Posterior cingulate gyrus (tissue), 11 donors: Measurements from ENCODE around the gene SRSF3.
A peak's percentile ranks its signal among the peaks of the same experiment; 100 is the strongest.

Experiments used
- DNase-seq, 10 donors: peaks; one replicate each; pipeline versions ENCODE4 v3.0.0 to v3.0.0-alpha.2; 2020 to 2021; ENCODE audit warnings: mixed read lengths in 3 of 10
- intact Hi-C: fragments of 100-400 bp; cut with DNase I; formaldehyde crosslinking; loops from one replicate; pipeline ENCODE4 v1.15.1; 2023

SRSF3 gene

GRCh38 chr6:36616893-36617521 lies 22.8 kb downstream of the SRSF3 start:
- intact Hi-C loops, result loop anchor here (10.0 kb wide), 1 partner anchor 238 kb away; no protein-coding TSS in a partner anchor

GRCh38 chr6:36618366-36619355 lies 24.5 kb downstream of the SRSF3 start:
- intact Hi-C loops, result loop anchor here (10.0 kb wide), 1 partner anchor 236 kb away; no protein-coding TSS in a partner anchor

More at GRCh38 chr6:36616893-36617521, 22.8 kb downstream of the SRSF3 start:
- peak in 2 of 10 donors; percentile 69 to 82 for DNase-seq

GRCh38 chr6:36621371-36621855 lies 27.3 kb downstream of the SRSF3 start:
- peak in 1 of 10 donors; percentile 5 for DNase-seq
- intact Hi-C loops, result no loop called here

More at GRCh38 chr6:36618366-36619355, 24.5 kb downstream of the SRSF3 start:
- peak in 2 of 10 donors; percentile 29 to 35 for DNase-seq

GRCh38 chr6:36622901-36623546 lies 28.9 kb downstream of the SRSF3 start:
- peak in 1 of 10 donors; percentile 4 for DNase-seq
- intact Hi-C loops, result loop anchor here (1.0 to 2.0 kb wide), 2 partner anchors 57 to 136 kb away; no protein-coding TSS in a partner anchor

- intact Hi-C loops, result loop anchor here (1.0 to 2.0 kb wide), 2 partner anchors 56 to 135 kb away; no protein-coding TSS in a partner anchor
- peak; percentile 45 to 96 (median 82) for DNase-seq
Observed at GRCh38 chr6:36623547-36624459, 29.6 kb downstream of the SRSF3 start.

GRCh38 chr6:36624461-36625157 lies 30.4 kb downstream of the SRSF3 start:
- DNase-seq, result peak in 1 of 10 donors; percentile 43
- intact Hi-C loops, result no loop called here

GRCh38 chr6:36625158-36625919 lies 31.2 kb downstream of the SRSF3 start:
- intact Hi-C loops, result no loop called here
- DNase-seq, result peak in 1 of 10 donors; percentile 6

- DNase-seq, result no peak
Observed at GRCh38 chr6:36626636-36627035, 32.5 kb downstream of the SRSF3 start.

GRCh38 chr6:36627141-36627540 lies 33.0 kb downstream of the SRSF3 start:
- DNase-seq, result peak in 1 of 10 donors; percentile 13
- intact Hi-C loops, result no loop called here

More at GRCh38 chr6:36626636-36627035, 32.5 kb downstream of the SRSF3 start:
- intact Hi-C loops, result no loop called here

- DNase-seq, result peak in 1 of 10 donors; percentile 37
- intact Hi-C loops, result no loop called here
Observed at GRCh38 chr6:36627801-36628246, 33.7 kb downstream of the SRSF3 start.

- peak in 2 of 10 donors; percentile 35 to 69 for DNase-seq
- intact Hi-C loops, result no loop called here
Observed at GRCh38 chr6:36629784-36630183, 35.6 kb downstream of the SRSF3 start.

GRCh38 chr6:36631326-36632011 lies 37.3 kb downstream of the SRSF3 start:
- intact Hi-C loops, result no loop called here
- DNase-seq, result peak in 2 of 10 donors; percentile 48 to 55

- DNase-seq, result peak in 2 of 10 donors; percentile 30 to 40
- intact Hi-C loops, result no loop called here
Observed at GRCh38 chr6:36633370-36633769, 39.2 kb downstream of the SRSF3 start.

GRCh38 chr6:36633915-36634314 lies 39.8 kb downstream of the SRSF3 start:
- intact Hi-C loops, result no loop called here
- peak in 3 of 10 donors; percentile 24 to 61 (median 48) for DNase-seq

- intact Hi-C loops, result no loop called here
- DNase-seq, result peak in 2 of 10 donors; percentile 22 to 47
Observed at GRCh38 chr6:36634317-36635108, 40.4 kb downstream of the SRSF3 start.

- intact Hi-C loops, result no loop called here
- peak in 2 of 10 donors; percentile 32 to 41 for DNase-seq
Observed at GRCh38 chr6:36636283-36636682, 42.1 kb downstream of the SRSF3 start.
